Breast epithelium (tissue), 4 donors: ENCODE data around the gene TCHP. TPM values are rescaled to one million over a fixed set of nuclear protein-coding genes. Genes with fewer than 3 reads are reported as not detected.
"Not testable (repeated sequence)": the region's sequence is repeated elsewhere in the genome, so short reads cannot be mapped to it uniquely, and the experiment has no call there.

ENCODE experiments used
- DNase-seq, 2 donors: peaks; one replicate each; pipeline ENCODE4 v3.0.0-alpha.2; 2019; ENCODE audit warnings: low spot score in 2 of 2
- H3K27ac ChIP-seq, 2 donors: fragments of 200-600 bp; sonication (generic) in 1 of 2; one replicate each; pipeline ENCODE4 v1.5.1; 2016 to 2019; ENCODE audit warnings: mild to moderate bottlenecking in 1 of 2
- H3K27me3 ChIP-seq, 2 donors: fragments of 200-600 bp; sonication (generic) in 1 of 2; one replicate each; pipeline versions ENCODE4 v1.5.1 to v1.6.0; 2017 to 2019; ENCODE audit warnings: control low read depth in 1 of 2, mild to moderate bottlenecking in 1 of 2
- H3K36me3 ChIP-seq: fragments of 200-600 bp; one replicate; pipeline ENCODE4 v1.5.1; 2019
- H3K4me1 ChIP-seq, 2 donors: fragments of 200-600 bp; sonication (generic); one replicate each; pipeline ENCODE4 v1.5.1; 2016 to 2019; ENCODE audit warnings: control low read depth in 1 of 2
- H3K4me3 ChIP-seq, 3 donors: fragments of 200-600 bp; sonication (generic); 1 replicate in 2 of 3; 2 replicates in 1 of 3; pipeline ENCODE4 v1.5.1; 2016 to 2019; ENCODE audit warnings: mild to moderate bottlenecking in 3 of 3, moderate library complexity in 2 of 3
- H3K9me3 ChIP-seq, 2 donors: fragments of 200-600 bp; sonication (generic) in 1 of 2; one replicate each; pipeline ENCODE4 v1.5.1; 2016 to 2019; ENCODE audit warnings: control low read depth in 1 of 2
- POLR2A ChIP-seq: fragments of 450-650 bp; IDR thresholded peaks from one replicate; pipeline ENCODE4 v1.6.1; 2016; ENCODE audit warnings: antibody characterized with exemption, mild to moderate bottlenecking, moderate library complexity
- POLR2AphosphoS5 ChIP-seq, 3 donors: sonication (generic); formaldehyde crosslinking; IDR thresholded peaks; one replicate each; pipeline ENCODE4 v1.6.1; 2017; ENCODE audit warnings: antibody characterized with exemption in 3 of 3
- intact Hi-C: fragments of 100-400 bp; cut with DNase I; formaldehyde crosslinking; loops from one replicate; pipeline ENCODE4 v1.15.1; 2023; ENCODE audit warnings: low total_unique reads
- total RNA-seq, 3 donors: library from RNA; depleted of rRNA; stranded (reverse); fragments of >200 nt; gene quantifications; one replicate each; pipeline ENCODE4 v1.1.0, GENCODE V29; 2016
- TF ChIP-seq, protein P1 (sequence below), 3 donors: fragments of 450-650 bp; IDR thresholded peaks; one replicate each; pipeline ENCODE4 v1.5.1; 2016 to 2017; ENCODE audit warnings: antibody characterized with exemption in 3 of 3, mild to moderate bottlenecking in 3 of 3, moderate library complexity in 3 of 3

TCHP gene
- total RNA-seq, 3 donors from 2014 or later: 10.2 to 20.0 (median 18.6) TPM

- Histone ChIP-seq H3K27ac (no peak overlapping the region), H3K36me3 (no peaks in the 10 kb centered on the region), H3K4me3 (no peak overlapping the region), H3K4me1 (no peaks in the 10 kb centered on the region), H3K27me3 (no peaks in the 10 kb centered on the region), H3K9me3 (no peaks in the 10 kb centered on the region)
- TF ChIP-seq, protein P1, sequence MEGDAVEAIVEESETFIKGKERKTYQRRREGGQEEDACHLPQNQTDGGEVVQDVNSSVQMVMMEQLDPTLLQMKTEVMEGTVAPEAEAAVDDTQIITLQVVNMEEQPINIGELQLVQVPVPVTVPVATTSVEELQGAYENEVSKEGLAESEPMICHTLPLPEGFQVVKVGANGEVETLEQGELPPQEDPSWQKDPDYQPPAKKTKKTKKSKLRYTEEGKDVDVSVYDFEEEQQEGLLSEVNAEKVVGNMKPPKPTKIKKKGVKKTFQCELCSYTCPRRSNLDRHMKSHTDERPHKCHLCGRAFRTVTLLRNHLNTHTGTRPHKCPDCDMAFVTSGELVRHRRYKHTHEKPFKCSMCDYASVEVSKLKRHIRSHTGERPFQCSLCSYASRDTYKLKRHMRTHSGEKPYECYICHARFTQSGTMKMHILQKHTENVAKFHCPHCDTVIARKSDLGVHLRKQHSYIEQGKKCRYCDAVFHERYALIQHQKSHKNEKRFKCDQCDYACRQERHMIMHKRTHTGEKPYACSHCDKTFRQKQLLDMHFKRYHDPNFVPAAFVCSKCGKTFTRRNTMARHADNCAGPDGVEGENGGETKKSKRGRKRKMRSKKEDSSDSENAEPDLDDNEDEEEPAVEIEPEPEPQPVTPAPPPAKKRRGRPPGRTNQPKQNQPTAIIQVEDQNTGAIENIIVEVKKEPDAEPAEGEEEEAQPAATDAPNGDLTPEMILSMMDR (IDR thresholded peaks at IDR 0.05): no peak
- TF ChIP-seq POLR2AphosphoS5 (IDR thresholded peaks at IDR 0.05) (no peak), POLR2A (no peak)
- no peak for DNase-seq
- intact Hi-C loops: no loop called here
Observed at GRCh38 chr12:109894939-109895338, 5.1 kb upstream of the TCHP start.

DNA sequence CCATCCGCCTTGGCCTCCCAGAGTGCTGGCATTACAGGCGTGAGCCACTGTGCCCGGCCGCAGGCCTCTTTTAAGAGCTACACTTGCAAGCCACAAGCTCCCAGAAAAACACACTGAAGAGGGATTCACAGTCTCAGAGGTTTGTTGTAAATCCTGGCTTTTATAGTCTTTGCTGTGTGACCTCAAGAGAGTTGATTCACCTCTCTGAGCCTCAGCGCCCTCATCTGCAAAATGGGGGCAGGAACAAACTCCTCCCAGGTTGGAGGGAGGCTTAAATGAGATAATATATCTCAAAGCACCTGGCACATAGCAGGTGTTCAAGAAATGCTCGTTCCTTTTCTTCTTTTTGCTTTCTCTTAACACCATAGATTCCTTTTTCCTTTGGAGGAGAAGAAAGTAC lies 3.9 kb upstream of the TCHP start:
- no peak for DNase-seq
- TF ChIP-seq POLR2A (no peak), POLR2AphosphoS5 (IDR thresholded peaks at IDR 0.05) (no peak)
- TF ChIP-seq, protein P1 (IDR thresholded peaks at IDR 0.05): no peak
- intact Hi-C loops: no loop called here
- H3K4me1 ChIP-seq: peaks cover 0 to 2% of the 10 kb centered on the region in 2 donors
- H3K36me3 ChIP-seq: no peaks in the 10 kb centered on the region
- no peak overlapping the region for H3K4me3 ChIP-seq
- no peaks in the 10 kb centered on the region for H3K9me3 ChIP-seq
- H3K27ac ChIP-seq: no peak overlapping the region
- H3K27me3 ChIP-seq: no peaks in the 10 kb centered on the region

DNA sequence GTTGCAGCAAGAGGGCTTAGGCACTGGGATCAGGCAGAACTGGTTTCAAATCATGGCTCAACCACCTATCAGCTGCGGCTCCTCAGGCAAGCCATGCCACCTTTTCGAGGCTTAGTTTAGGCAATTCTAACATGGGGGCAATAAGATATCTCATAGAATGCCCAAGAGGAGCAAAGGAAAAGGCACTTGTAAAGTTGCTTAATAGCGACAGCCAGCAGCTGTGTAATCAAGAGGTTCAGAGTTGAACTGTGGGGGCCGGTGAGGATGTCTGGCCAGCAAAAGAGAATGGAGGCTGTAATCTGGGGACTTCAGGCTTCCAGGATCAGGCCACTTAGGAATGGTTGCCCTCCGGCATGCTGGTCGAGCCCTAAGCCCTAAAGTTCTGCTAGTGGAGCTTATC lies 3.0 kb upstream of the TCHP start:
- Histone ChIP-seq H3K4me1 (peaks cover 0 to 6% of the 10 kb centered on the region in 2 donors), H3K27me3 (no peaks in the 10 kb centered on the region), H3K27ac (no peak overlapping the region), H3K4me3 (no peak overlapping the region), H3K9me3 (no peaks in the 10 kb centered on the region), H3K36me3 (no peaks in the 10 kb centered on the region)
- intact Hi-C loops: no loop called here
- TF ChIP-seq POLR2AphosphoS5 (IDR thresholded peaks at IDR 0.05) (no peak), POLR2A (no peak)
- TF ChIP-seq, protein P1 (IDR thresholded peaks at IDR 0.05): no peak
- no peak for DNase-seq

GRCh38 chr12:109899345-109899744 lies 729 bp upstream of the TCHP start:
- H3K4me3 ChIP-seq: peak overlapping the region; percentile 68 to 87 (median 85)
- H3K27me3 ChIP-seq, H3K4me1 ChIP-seq, H3K36me3 ChIP-seq, H3K9me3 ChIP-seq, DNase-seq, intact Hi-C loops: not testable (repeated sequence)
- peak overlapping the region in 1 of 2 donors; percentile 81 for H3K27ac ChIP-seq

DNA sequence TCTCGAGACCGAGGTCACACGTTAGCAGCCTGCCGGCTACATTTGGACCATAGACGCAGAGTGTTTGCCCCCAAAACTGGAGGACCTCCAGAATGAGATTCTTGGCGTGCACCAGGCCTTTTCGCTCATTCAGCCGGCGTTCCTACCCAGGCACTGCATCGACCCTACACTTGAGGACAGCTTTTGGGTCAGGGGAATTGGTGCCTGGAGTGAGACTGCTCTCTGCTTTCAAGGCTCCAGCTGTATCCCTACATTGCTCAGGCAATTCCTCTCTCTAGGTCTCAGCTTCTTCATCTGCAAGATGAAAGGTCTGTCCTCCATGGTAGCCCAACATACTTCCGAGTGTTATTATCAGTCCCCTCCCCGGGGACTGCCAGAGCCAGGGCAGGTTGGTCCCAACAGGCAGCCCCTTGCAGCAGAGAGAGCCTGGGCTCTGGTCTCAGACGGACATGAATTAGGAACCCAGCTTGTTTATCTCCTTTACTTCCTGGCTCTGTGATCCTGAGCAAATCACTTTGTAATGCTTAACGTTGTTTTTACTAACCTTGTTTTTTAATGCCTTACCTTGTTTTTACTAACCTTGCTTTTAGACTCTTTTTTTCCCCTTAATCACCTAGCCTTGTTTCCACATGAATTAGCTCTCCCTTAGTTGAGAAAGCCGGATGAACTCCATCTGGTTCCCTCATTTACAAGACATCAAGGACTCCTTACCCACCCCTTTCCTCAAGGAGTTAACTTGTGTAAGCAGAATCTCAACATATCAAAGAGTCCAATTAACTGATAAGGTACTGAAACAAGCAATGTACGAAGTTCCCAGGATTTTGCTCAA lies 892 bp downstream of the TCHP start:
- peak overlapping the region; percentile 81 for H3K27ac ChIP-seq

More for the DNA sequence above, 892 bp downstream of the TCHP start:
- Histone ChIP-seq H3K4me1 (peaks cover 0 to 6% of the 10 kb centered on the region in 2 donors), H3K9me3 (no peaks in the 10 kb centered on the region), H3K36me3 (peaks cover 9% of the 10 kb centered on the region), H3K4me3 (peak overlapping the region; percentile 68 to 87 (median 85)), H3K27me3 (no peaks in the 10 kb centered on the region)
- TF ChIP-seq POLR2A: no peak
- no peak for TF ChIP-seq POLR2AphosphoS5 (IDR thresholded peaks at IDR 0.05)
- TF ChIP-seq, protein P1 (IDR thresholded peaks at IDR 0.05): no peak
- intact Hi-C loops: no loop called here
- DNase-seq: no peak
